Measurements from ENCODE around the gene SYT12. TPM values are rescaled to one million over a fixed set of nuclear protein-coding genes. Genes with fewer than 3 reads are reported as not detected.

SYT12 gene
- total and polyA plus RNA-seq, 2 of the 13 experiments (the other 11 are each of a cell fraction or from before 2014, with no cell fraction given): 0.01 to 0.02 TPM

- FAIRE-seq (no peak), ATAC-seq (peak; percentile 50), DNase-seq (ENCODE audit: low spot score) (no peak)
- no peaks in the 10 kb centered on the region for H4K20me1 ChIP-seq (ENCODE audit: insufficient read depth, low read length)
- H3K4me2 ChIP-seq (ENCODE audit: low read depth, low read length): peak overlapping the region; percentile 67
- TF ChIP-seq ZMYM4 (CRISPR knock-in tag; IDR thresholded peaks at IDR 0.05) (0 out of 2 replicates have a peak, but pooled peaks have one; percentile 16), ZNF768 (CRISPR knock-in tag; IDR thresholded peaks at IDR 0.05) (peak; percentile 67; the same call in 1 of the 2 replicates), GLI4 (CRISPR knock-in tag; IDR thresholded peaks at IDR 0.05; ENCODE audit: borderline replicate concordance) (no peak)
- H2AFZ ChIP-seq (ENCODE audit: low read length): no peak overlapping the region
- 22% methylated on average over 8 of the region's 8 CpGs for WGBS (ENCODE audit: low lambda C conversion rate)
- peak overlapping the region in 1 of 3 experiments; percentile 36; a peak in 1 of 6 replicates for H3K4me3 ChIP-seq (replicated peaks in 1 of 3; ENCODE audit: insufficient read depth in 1 of 3, low read depth in 2 of 3, low read length in 3 of 3)
- H3K4me1 ChIP-seq (ENCODE audit: insufficient read depth, low read length): peaks cover 46% of the 10 kb centered on the region
- H3K27me3 ChIP-seq (ENCODE audit: control insufficient read depth in 1 of 2, insufficient read depth in 2 of 2, low read length in 2 of 2): no peaks in the 10 kb centered on the region
- CTCF ChIA-PET (ENCODE audit: low intra/inter-chr PET ratio, low total read pairs): no interaction called here
- no peaks in the 10 kb centered on the region for H3K36me3 ChIP-seq (replicated peaks in 1 of 2; ENCODE audit: control insufficient read depth in 1 of 2, insufficient read depth in 2 of 2, low read length in 2 of 2)
- no peaks in the 10 kb centered on the region for H3K9me3 ChIP-seq (ENCODE audit: low read length)
- H3K79me2 ChIP-seq (ENCODE audit: insufficient read depth, low read length): no peaks in the 10 kb centered on the region
- H3K9ac ChIP-seq (ENCODE audit: insufficient read depth, low read depth, low read length): no peak overlapping the region
- no peak overlapping the region for H3K27ac ChIP-seq (ENCODE audit: extremely low read length, insufficient read depth, low read length)
- intact Hi-C loops (cut with micrococcal nuclease; ENCODE audit: unreplicated experiment) (no loop called here), in situ Hi-C loops (cut with HindIII; ENCODE audit: extremely low pct_ligation_motif_present, low pct_unique_long_range_greater_than_20kb) (no loop called here)
- BruUV-seq (replicated peaks): no TSS peak
- POLR2A ChIA-PET: interaction anchor here (1.0 kb wide), 1 partner anchor 11 kb away, joined by 3 read pairs; no protein-coding TSS in a partner anchor
These were observed 20.5 kb upstream of the SYT12 start for GRCh38 chr11:67002297-67002913.

GRCh38 chr11:67002921-67003411 lies 20.0 kb upstream of the SYT12 start:
- ChIA-PET CTCF (ENCODE audit: low intra/inter-chr PET ratio, low total read pairs) (no interaction called here), POLR2A (interaction anchor here (0.6 to 1.0 kb wide), 2 partner anchors 11 to 14 kb away, joined by 3 read pairs; no protein-coding TSS in a partner anchor)
- Histone ChIP-seq H3K4me1 (ENCODE audit: insufficient read depth, low read length) (peaks cover 41% of the 10 kb centered on the region), H3K27me3 (ENCODE audit: control insufficient read depth in 1 of 2, insufficient read depth in 2 of 2, low read length in 2 of 2) (no peaks in the 10 kb centered on the region), H4K20me1 (ENCODE audit: insufficient read depth, low read length) (no peaks in the 10 kb centered on the region), H3K9me3 (ENCODE audit: low read length) (no peaks in the 10 kb centered on the region), H3K79me2 (ENCODE audit: insufficient read depth, low read length) (no peaks in the 10 kb centered on the region), H3K4me3 (replicated peaks in 1 of 3; ENCODE audit: insufficient read depth in 1 of 3, low read depth in 2 of 3, low read length in 3 of 3) (peak overlapping the region in 2 of 3 experiments; percentile 8 to 36; a peak in 1 of 6 replicates), H3K36me3 (replicated peaks in 1 of 2; ENCODE audit: control insufficient read depth in 1 of 2, insufficient read depth in 2 of 2, low read length in 2 of 2) (no peaks in the 10 kb centered on the region), H3K9ac (ENCODE audit: insufficient read depth, low read depth, low read length) (no peak overlapping the region), H3K4me2 (ENCODE audit: low read depth, low read length) (peak overlapping the region; percentile 67), H2AFZ (ENCODE audit: low read length) (no peak overlapping the region), H3K27ac (ENCODE audit: extremely low read length, insufficient read depth, low read length) (no peak overlapping the region)
- FAIRE-seq (no peak), DNase-seq (ENCODE audit: low spot score) (peak; percentile 34), ATAC-seq (peak; percentile 86)
- WGBS (ENCODE audit: low lambda C conversion rate): 4% methylated on average over 3 of the region's 5 CpGs
- in situ Hi-C loops (cut with HindIII; ENCODE audit: extremely low pct_ligation_motif_present, low pct_unique_long_range_greater_than_20kb): no loop called here
- no TSS peak for BruUV-seq (replicated peaks)
- intact Hi-C loops (cut with micrococcal nuclease; ENCODE audit: unreplicated experiment): no loop called here
- TF ChIP-seq HDAC1 (CRISPR knock-in tag; IDR thresholded peaks at IDR 0.05): peak; percentile 22; the same call in 1 of the 2 replicates
- no peak for TF ChIP-seq AFF4 (CRISPR knock-in tag; IDR thresholded peaks at IDR 0.05)
- TF ChIP-seq CREM (IDR thresholded peaks at IDR 0.05): 0 out of 2 replicates have a peak, but pooled peaks have one; percentile 33
- TF ChIP-seq CREM (CRISPR knock-in tag; IDR thresholded peaks at IDR 0.05): no peak
- no peak for TF ChIP-seq NFIB (CRISPR knock-in tag; IDR thresholded peaks at IDR 0.05; ENCODE audit: borderline replicate concordance)
- TF ChIP-seq PTBP1 (IDR thresholded peaks at IDR 0.05; ENCODE audit: low read depth, low read length, poor library complexity, severe bottlenecking): no peak
- TF ChIP-seq KDM6A (CRISPR knock-in tag; IDR thresholded peaks at IDR 0.05; ENCODE audit: low read depth): peak; percentile 63; the same call in 1 of the 2 replicates
- TF ChIP-seq HOXD1 (CRISPR knock-in tag; IDR thresholded peaks at IDR 0.05): no peak
- TF ChIP-seq, protein P1, sequence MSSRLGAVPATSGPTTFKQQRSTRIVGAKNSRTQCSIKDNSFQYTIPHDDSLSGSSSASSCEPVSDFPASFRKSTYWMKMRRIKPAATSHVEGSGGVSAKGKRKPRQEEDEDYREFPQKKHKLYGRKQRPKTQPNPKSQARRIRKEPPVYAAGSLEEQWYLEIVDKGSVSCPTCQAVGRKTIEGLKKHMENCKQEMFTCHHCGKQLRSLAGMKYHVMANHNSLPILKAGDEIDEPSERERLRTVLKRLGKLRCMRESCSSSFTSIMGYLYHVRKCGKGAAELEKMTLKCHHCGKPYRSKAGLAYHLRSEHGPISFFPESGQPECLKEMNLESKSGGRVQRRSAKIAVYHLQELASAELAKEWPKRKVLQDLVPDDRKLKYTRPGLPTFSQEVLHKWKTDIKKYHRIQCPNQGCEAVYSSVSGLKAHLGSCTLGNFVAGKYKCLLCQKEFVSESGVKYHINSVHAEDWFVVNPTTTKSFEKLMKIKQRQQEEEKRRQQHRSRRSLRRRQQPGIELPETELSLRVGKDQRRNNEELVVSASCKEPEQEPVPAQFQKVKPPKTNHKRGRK (CRISPR knock-in tag; IDR thresholded peaks at IDR 0.05): no peak
- TF ChIP-seq ZNF891 (CRISPR knock-in tag; IDR thresholded peaks at IDR 0.05): no peak

All from HepG2 (cell line).